ENCODE results near the gene NPPB.

DNA sequence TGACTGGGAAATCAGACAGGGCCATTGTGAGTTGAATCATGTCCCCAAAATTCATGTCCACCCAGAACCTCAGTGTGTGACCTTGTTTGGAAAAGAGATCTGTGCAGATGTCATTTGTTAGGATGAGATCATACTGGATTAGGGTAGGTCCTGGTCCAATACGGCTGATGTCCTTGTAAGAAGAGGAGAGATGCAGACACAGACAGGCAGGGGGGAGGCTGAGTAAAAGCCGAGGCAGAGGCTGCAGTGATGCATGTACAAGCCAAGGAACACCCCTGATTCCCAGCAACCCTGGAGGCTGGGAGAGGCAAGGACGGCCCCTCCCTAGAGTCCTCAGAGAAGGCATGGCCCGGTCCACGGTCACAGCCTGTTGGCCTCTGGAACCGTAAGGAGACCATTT is 15.9 kb upstream of the NPPB start:
- no peak for TF ChIP-seq CTCF (IDR thresholded peaks at IDR 0.05; ENCODE audit: low read depth, low read length)
- TF ChIP-seq MYC (IDR thresholded peaks at IDR 0.05; ENCODE audit: low read depth, low read length) = no peak
- no peak for TF ChIP-seq POLR2A (IDR thresholded peaks at IDR 0.05; ENCODE audit: extremely low read depth, insufficient read length)
- TF ChIP-seq, protein P1, sequence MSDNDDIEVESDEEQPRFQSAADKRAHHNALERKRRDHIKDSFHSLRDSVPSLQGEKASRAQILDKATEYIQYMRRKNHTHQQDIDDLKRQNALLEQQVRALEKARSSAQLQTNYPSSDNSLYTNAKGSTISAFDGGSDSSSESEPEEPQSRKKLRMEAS (IDR thresholded peaks at IDR 0.05; ENCODE audit: low read depth, low read length) = no peak
